ENCODE results near the gene TSEN54.

Gene TSEN54

DNA sequence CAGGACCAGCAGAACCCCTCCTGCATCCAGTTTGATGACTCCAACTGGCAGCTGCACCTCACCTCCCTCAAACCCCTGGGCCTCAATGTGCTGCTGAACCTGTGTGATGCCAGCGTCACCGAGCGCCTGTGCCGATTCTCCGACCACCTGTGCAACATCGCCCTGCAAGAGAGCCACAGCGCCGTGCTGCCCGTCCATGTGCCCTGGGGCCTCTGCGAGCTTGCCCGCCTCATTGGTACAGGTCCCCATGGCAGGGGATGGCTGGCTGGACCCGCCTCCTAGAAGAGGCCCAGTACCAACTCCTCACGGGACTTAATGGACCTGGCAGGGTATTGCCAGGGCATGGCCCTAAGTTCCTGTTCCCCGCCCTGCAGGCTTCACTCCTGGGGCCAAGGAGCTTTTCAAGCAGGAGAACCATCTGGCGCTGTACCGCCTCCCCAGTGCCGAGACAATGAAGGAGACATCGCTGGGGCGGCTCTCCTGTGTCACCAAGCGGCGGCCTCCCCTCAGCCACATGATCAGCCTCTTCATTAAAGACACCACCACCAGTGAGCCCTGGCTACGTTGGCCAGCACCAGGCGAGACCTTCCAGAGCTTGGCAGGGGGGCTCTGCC, 23.7 kb upstream of the TSEN54 start:
- no peak overlapping the region for H3K4me3 ChIP-seq (ENCODE audit: control insufficient read depth, low read depth, low read length)
- no peak for DNase-seq (ENCODE audit: low read depth)
- TF ChIP-seq, protein P1, sequence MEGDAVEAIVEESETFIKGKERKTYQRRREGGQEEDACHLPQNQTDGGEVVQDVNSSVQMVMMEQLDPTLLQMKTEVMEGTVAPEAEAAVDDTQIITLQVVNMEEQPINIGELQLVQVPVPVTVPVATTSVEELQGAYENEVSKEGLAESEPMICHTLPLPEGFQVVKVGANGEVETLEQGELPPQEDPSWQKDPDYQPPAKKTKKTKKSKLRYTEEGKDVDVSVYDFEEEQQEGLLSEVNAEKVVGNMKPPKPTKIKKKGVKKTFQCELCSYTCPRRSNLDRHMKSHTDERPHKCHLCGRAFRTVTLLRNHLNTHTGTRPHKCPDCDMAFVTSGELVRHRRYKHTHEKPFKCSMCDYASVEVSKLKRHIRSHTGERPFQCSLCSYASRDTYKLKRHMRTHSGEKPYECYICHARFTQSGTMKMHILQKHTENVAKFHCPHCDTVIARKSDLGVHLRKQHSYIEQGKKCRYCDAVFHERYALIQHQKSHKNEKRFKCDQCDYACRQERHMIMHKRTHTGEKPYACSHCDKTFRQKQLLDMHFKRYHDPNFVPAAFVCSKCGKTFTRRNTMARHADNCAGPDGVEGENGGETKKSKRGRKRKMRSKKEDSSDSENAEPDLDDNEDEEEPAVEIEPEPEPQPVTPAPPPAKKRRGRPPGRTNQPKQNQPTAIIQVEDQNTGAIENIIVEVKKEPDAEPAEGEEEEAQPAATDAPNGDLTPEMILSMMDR (IDR thresholded peaks at IDR 0.05; ENCODE audit: control insufficient read depth, insufficient read depth, low read depth, low read length, missing control alignments), result no peak

DNA sequence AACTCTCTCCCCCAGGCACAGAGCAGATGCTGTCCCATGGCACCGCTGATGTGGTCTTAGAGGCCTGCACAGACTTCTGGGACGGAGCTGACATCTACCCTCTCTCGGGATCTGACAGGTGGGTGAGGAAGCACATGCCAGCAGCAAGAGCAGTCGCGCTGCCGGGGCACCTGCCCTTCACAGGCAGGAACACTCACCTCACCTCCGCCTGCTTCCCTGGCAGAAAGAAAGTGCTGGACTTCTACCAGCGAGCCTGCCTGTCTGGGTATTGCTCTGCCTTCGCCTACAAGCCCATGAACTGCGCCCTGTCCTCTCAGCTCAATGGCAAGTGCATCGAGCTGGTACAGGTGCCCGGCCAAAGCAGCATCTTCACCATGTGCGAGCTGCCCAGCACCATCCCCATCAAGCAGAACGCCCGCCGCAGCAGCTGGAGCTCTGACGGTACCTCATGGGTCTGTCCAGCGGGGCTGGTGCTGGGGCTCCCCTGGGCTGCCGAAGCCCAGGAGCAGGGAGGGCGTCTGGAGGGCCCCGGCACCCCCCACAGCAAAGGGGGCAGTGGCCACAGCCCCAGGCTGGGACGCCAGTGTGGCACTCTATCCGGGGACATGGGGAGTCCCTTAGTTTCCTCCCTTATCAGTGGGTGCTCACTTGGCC, 22.7 kb upstream of the TSEN54 start:
- TF ChIP-seq, protein P1 (IDR thresholded peaks at IDR 0.05; ENCODE audit: control insufficient read depth, insufficient read depth, low read depth, low read length, missing control alignments), result no peak
- H3K4me3 ChIP-seq (ENCODE audit: control insufficient read depth, low read depth, low read length), result no peak overlapping the region
- DNase-seq (ENCODE audit: low read depth), result no peak

DNA sequence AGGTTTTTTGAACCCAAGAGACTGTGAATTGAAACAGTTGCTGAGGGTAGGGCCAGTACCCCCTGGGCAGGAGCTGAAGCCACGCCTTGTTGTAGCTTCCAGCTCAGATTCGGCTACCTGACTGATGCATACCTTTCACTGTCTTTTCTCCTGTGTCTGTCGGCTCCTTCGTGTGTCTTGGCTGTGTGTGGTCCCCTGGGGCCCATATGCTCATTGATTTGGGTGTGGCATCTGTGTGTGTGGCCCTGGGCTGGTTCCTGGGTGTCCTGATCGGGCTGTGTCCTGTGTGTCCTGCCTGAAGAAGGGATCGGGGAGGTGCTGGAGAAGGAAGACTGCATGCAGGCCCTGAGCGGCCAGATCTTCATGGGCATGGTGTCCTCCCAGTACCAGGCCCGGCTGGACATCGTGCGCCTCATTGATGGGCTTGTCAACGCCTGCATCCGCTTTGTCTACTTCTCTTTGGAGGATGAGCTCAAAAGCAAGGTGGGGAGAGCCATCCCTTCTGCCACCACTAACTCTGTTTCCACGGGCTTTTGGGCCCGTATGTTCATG, 21.9 kb upstream of the TSEN54 start:
- no peak overlapping the region for H3K4me3 ChIP-seq (ENCODE audit: control insufficient read depth, low read depth, low read length)
- TF ChIP-seq, protein P1 (IDR thresholded peaks at IDR 0.05; ENCODE audit: control insufficient read depth, insufficient read depth, low read depth, low read length, missing control alignments), result no peak
- no peak for DNase-seq (ENCODE audit: low read depth)

DNA sequence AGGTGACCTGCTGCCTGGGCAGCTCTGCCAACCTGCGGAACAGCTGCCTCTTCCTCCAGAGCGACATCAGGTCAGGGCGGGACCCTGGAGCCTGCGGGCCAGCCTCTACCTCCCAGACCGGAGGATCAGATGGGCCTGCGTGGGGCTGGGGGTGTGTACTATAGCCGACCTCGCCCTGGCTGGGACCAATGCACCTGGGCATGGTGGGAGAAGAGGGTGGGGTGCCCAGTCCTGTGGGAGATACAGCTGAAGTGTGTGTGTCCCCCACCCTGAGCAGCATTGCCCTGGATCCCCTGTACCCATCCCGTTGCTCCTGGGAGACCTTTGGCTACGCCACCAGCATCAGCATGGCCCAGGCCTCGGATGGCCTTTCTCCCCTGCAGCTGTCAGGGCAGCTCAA, 20.3 kb upstream of the TSEN54 start:
- H3K4me3 ChIP-seq (ENCODE audit: control insufficient read depth, low read depth, low read length), result no peak overlapping the region
- TF ChIP-seq, protein P1 (IDR thresholded peaks at IDR 0.05; ENCODE audit: control insufficient read depth, insufficient read depth, low read depth, low read length, missing control alignments), result no peak
- no peak for DNase-seq (ENCODE audit: low read depth)

DNA sequence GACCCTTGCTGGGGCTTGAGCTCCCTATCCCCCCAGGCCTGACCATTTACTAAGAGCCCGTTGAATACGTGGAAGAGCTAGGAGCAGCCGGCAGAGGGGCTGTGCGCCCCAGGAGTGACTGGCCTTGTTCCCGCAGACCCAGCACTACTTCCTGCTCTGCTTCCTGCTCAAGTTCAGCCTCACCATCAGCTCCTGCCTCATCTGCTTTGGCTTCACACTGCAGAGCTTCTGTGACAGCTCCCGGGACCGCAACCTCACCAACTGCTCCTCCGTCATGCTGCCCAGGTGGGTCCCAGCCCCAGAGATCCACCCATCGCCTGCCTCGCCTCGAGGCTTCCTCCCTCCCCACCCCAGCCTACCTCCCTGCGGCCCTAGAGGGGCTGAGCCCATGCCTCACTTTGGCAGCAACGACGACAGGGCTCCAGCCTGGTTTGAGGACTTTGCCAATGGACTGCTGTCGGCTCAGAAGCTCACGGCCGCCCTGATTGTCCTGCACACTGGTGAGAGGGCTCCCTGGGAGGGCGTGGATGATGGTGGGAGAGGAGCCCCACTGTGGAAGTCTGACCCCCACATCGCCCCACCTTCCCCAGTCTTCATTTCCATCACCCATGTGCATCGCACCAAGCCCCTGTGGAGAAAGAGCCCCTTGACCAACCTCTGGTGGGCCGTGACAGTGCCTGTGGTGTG, 18.1 kb upstream of the TSEN54 start:
- H3K4me3 ChIP-seq (ENCODE audit: control insufficient read depth, low read depth, low read length), result no peak overlapping the region
- TF ChIP-seq, protein P1 (IDR thresholded peaks at IDR 0.05; ENCODE audit: control insufficient read depth, insufficient read depth, low read depth, low read length, missing control alignments), result no peak
- no peak for DNase-seq (ENCODE audit: low read depth)

DNA sequence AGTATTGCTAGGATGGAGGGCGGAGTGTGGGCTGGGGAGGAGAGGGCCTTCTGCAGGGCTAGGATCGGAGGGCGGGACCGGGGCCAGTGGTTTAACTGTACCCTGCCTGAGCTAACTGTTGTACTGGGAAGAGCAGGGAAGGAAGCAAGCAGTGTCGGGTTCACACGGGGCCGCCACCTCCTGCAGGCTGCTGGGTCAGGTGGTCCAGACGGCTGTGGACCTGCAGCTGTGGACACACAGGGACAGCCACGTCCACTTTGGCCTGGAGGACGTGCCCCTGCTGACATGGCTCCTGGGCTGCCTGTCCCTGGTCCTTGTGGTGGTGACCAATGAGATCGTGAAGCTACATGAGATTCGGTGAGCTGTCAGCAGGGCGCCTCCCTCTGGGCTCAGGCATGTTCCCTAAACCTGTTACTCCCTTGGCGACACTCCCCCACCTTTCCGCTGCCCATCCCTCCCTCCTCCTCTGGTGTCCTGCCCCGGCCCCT, 17.6 kb upstream of the TSEN54 start:
- TF ChIP-seq, protein P1 (IDR thresholded peaks at IDR 0.05; ENCODE audit: control insufficient read depth, insufficient read depth, low read depth, low read length, missing control alignments), result no peak
- H3K4me3 ChIP-seq (ENCODE audit: control insufficient read depth, low read depth, low read length), result no peak overlapping the region
- DNase-seq (ENCODE audit: low read depth), result no peak

All from AG09309 (cell line).